Glutamatergic neuron (in vitro differentiated cells): Measurements from ENCODE around the gene TSPAN4. TPM values are rescaled to one million over a fixed set of nuclear protein-coding genes. Genes with fewer than 3 reads are reported as not detected.

ENCODE experiments used
- DNase-seq: peaks from one replicate; pipeline ENCODE4 v3.0.0; 2022
- H3K27ac Mint-ChIP-seq: one replicate; pipeline ENCODE4 v1.8.0; 2020; ENCODE audit warnings: mild to moderate bottlenecking, mixed read lengths, inconsistent platforms; ENCODE audit not compliant: unreplicated experiment
- H3K27me3 Mint-ChIP-seq: one replicate; pipeline ENCODE4 v1.8.0; 2020; ENCODE audit warnings: mild to moderate bottlenecking, moderate library complexity, mixed read lengths, inconsistent platforms; ENCODE audit not compliant: unreplicated experiment
- H3K36me3 Mint-ChIP-seq: one replicate; pipeline ENCODE4 v1.8.0; 2020; ENCODE audit warnings: mild to moderate bottlenecking, mixed read lengths, inconsistent platforms; ENCODE audit not compliant: unreplicated experiment
- H3K4me1 Mint-ChIP-seq: one replicate; pipeline ENCODE4 v1.8.0; 2020; ENCODE audit warnings: mild to moderate bottlenecking, low read depth, mixed read lengths, inconsistent platforms; ENCODE audit not compliant: unreplicated experiment
- H3K4me3 Mint-ChIP-seq: one replicate; pipeline ENCODE4 v1.8.0; 2020; ENCODE audit warnings: mild to moderate bottlenecking, mixed read lengths, inconsistent platforms; ENCODE audit not compliant: unreplicated experiment
- H3K9me3 Mint-ChIP-seq: one replicate; pipeline ENCODE4 v1.8.0; 2020; ENCODE audit warnings: mild to moderate bottlenecking, moderate library complexity, mixed read lengths, inconsistent platforms; ENCODE audit not compliant: unreplicated experiment
- CTCF ChIP-seq: fragments of 200-600 bp; sonication (generic); IDR thresholded peaks from one replicate; pipeline ENCODE4 v1.5.0; 2021; ENCODE audit not compliant: partially characterized antibody, unreplicated experiment
- total RNA-seq: library from RNA; stranded (reverse); fragmentation: NEBNext Ultra II Directional; extraction: Animal tissue kit (Norgen Biotek cat#: 25700); gene quantifications from one replicate; pipeline ENCODE4 v1.2.1, GENCODE V29; 2021; ENCODE audit not compliant: unreplicated experiment

Gene TSPAN4
- total RNA-seq, 1 donor from 2014 or later = 82.5 TPM

- Mint-ChIP-seq H3K4me3 (peak overlapping the region; percentile 30), H3K27ac (peak overlapping the region; percentile 94), H3K4me1 (peaks cover 12% of the 10 kb centered on the region), H3K27me3 (peaks cover 22% of the 10 kb centered on the region), H3K9me3 (peaks cover 11% of the 10 kb centered on the region), H3K36me3 (peaks cover 7% of the 10 kb centered on the region)
- DNase-seq = peak; percentile 47
- TF ChIP-seq CTCF = no peak
Observed at GRCh38 chr11:888310-889212, 45.9 kb downstream of the TSPAN4 start.

- Mint-ChIP-seq H3K27me3 (peaks cover 22% of the 10 kb centered on the region), H3K4me1 (peaks cover 12% of the 10 kb centered on the region), H3K36me3 (peaks cover 7% of the 10 kb centered on the region), H3K9me3 (peaks cover 11% of the 10 kb centered on the region), H3K27ac (peak overlapping the region; percentile 94), H3K4me3 (peak overlapping the region; percentile 68)
- peak; percentile 69 for DNase-seq
- no peak for TF ChIP-seq CTCF
Observed at GRCh38 chr11:889257-889656, 46.6 kb downstream of the TSPAN4 start.

GRCh38 chr11:889687-890475, 47.2 kb downstream of the TSPAN4 start:
- peak overlapping the region; percentile 94 for H3K27ac Mint-ChIP-seq
- peaks cover 7% of the 10 kb centered on the region for H3K36me3 Mint-ChIP-seq
- TF ChIP-seq CTCF = no peak
- no peak for DNase-seq
- H3K4me3 Mint-ChIP-seq = peak overlapping the region; percentile 68
- peaks cover 11% of the 10 kb centered on the region for H3K9me3 Mint-ChIP-seq
- peaks cover 23% of the 10 kb centered on the region for H3K27me3 Mint-ChIP-seq
- H3K4me1 Mint-ChIP-seq = peaks cover 12% of the 10 kb centered on the region

GRCh38 chr11:890794-891540, 48.3 kb downstream of the TSPAN4 start:
- peaks cover 19% of the 10 kb centered on the region for H3K27me3 Mint-ChIP-seq
- TF ChIP-seq CTCF = no peak
- no peak for DNase-seq
- H3K27ac Mint-ChIP-seq = peak overlapping the region; percentile 72
- H3K36me3 Mint-ChIP-seq = peaks cover 7% of the 10 kb centered on the region
- H3K4me1 Mint-ChIP-seq = peaks cover 12% of the 10 kb centered on the region
- peaks cover 7% of the 10 kb centered on the region for H3K9me3 Mint-ChIP-seq
- H3K4me3 Mint-ChIP-seq = peak overlapping the region; percentile 30
